ENCODE results near the gene FBXL15.
A peak's percentile ranks its signal among the peaks of the same experiment; 100 is the strongest.

FBXL15 gene

GRCh38 chr10:102419269-102420180 is 1.1 kb upstream of the FBXL15 start:
- TF ChIP-seq, protein P1, sequence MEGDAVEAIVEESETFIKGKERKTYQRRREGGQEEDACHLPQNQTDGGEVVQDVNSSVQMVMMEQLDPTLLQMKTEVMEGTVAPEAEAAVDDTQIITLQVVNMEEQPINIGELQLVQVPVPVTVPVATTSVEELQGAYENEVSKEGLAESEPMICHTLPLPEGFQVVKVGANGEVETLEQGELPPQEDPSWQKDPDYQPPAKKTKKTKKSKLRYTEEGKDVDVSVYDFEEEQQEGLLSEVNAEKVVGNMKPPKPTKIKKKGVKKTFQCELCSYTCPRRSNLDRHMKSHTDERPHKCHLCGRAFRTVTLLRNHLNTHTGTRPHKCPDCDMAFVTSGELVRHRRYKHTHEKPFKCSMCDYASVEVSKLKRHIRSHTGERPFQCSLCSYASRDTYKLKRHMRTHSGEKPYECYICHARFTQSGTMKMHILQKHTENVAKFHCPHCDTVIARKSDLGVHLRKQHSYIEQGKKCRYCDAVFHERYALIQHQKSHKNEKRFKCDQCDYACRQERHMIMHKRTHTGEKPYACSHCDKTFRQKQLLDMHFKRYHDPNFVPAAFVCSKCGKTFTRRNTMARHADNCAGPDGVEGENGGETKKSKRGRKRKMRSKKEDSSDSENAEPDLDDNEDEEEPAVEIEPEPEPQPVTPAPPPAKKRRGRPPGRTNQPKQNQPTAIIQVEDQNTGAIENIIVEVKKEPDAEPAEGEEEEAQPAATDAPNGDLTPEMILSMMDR (IDR thresholded peaks at IDR 0.05; ENCODE audit: control extremely low read depth, extremely low read depth, low read depth, missing control alignments) = no peak
- ChIA-PET POLR2A (interaction anchor here (0.6 kb wide), 1 partner anchor 167 kb away, joined by 6 read pairs; no protein-coding TSS in a partner anchor), CTCF (interaction anchor here (1.5 to 10.0 kb wide), 8 partner anchors 8 to 188 kb away, joined by 4 to 140 read pairs (median 50); partner anchors contain the start of genes C10orf95, CUEDC2, NFKB2 and SUFU)
- DNase-seq (ENCODE audit: extremely low spot score) = peak; percentile 80

GRCh38 chr10:102420181-102420713 is 389 bp upstream of the FBXL15 start:
- ChIA-PET POLR2A (no interaction called here), CTCF (interaction anchor here (1.2 to 10.0 kb wide), 11 partner anchors 9 to 189 kb away, joined by 3 to 140 read pairs (median 24); partner anchors contain the start of genes C10orf95, CUEDC2, NFKB2 and SUFU)
- DNase-seq (ENCODE audit: extremely low spot score) = no peak
- TF ChIP-seq, protein P1 (IDR thresholded peaks at IDR 0.05; ENCODE audit: control extremely low read depth, extremely low read depth, low read depth, missing control alignments) = no peak

GRCh38 chr10:102421507-102421756 is 796 bp downstream of the FBXL15 start:
- CTCF ChIA-PET = interaction anchor here (1.1 to 10.0 kb wide), 23 partner anchors 10 to 264 kb away, joined by 3 to 140 read pairs (median 8); partner anchors contain the start of genes ACTR1A, C10orf95, CUEDC2 and ELOVL3
- no peak for DNase-seq (ENCODE audit: extremely low spot score)
- POLR2A ChIA-PET = interaction anchor here (1.0 to 1.3 kb wide), 2 partner anchors 11 to 26 kb away, joined by 4 read pairs; partner anchors contain the start of genes CUEDC2 and NFKB2
- TF ChIP-seq, protein P1 (IDR thresholded peaks at IDR 0.05; ENCODE audit: control extremely low read depth, extremely low read depth, low read depth, missing control alignments) = no peak

DNA sequence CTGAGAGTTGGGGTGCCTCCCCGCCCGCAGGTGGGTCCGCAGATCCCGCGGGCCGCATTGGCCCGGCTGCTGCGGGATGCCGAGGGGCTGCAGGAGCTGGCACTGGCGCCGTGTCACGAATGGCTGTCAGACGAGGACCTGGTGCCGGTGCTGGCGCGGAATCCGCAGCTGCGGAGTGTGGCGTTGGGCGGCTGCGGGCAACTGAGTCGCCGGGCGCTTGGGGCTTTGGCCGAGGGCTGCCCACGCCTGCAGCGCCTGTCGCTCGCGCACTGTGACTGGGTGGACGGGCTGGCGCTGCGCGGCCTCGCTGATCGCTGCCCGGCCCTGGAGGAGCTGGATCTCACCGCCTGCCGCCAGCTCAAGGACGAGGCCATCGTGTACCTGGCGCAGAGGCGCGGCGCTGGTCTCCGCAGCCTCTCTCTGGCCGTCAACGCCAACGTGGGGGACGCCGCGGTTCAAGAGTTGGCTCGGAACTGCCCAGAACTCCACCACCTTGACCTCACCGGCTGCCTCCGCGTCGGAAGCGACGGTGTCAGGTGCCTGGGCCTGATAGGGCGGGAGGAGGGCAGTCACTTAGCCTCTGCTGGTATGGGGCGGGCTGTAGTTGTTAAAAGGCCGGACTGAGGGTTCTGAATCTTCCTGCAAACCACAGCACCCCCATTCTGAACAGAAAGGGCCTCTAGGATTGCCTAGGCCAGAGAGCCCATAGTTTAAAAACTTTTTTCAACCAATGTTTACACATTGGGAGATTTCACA is 1.3 kb downstream of the FBXL15 start:
- ChIA-PET POLR2A (interaction anchor here (1.0 to 1.3 kb wide), 2 partner anchors 10 to 27 kb away, joined by 4 read pairs; partner anchors contain the start of genes CUEDC2 and NFKB2), CTCF (interaction anchor here (0.7 to 10.0 kb wide), 31 partner anchors 10 to 265 kb away, joined by 3 to 140 read pairs (median 5); partner anchors contain the start of genes ACTR1A, C10orf95, CUEDC2 and ELOVL3)
- TF ChIP-seq, protein P1 (IDR thresholded peaks at IDR 0.05; ENCODE audit: control extremely low read depth, extremely low read depth, low read depth, missing control alignments) = no peak
- DNase-seq (ENCODE audit: extremely low spot score) = no peak

GRCh38 chr10:102422545-102423129 is 2.0 kb downstream of the FBXL15 start:
- peak; percentile 65 for DNase-seq (ENCODE audit: extremely low spot score)
- POLR2A ChIA-PET = no interaction called here
- TF ChIP-seq, protein P1 (IDR thresholded peaks at IDR 0.05; ENCODE audit: control extremely low read depth, extremely low read depth, low read depth, missing control alignments) = peak; percentile 96
- CTCF ChIA-PET = interaction anchor here (0.7 to 10.0 kb wide), 35 partner anchors 11 to 266 kb away, joined by 3 to 140 read pairs (median 5); partner anchors contain the start of genes ACTR1A, C10orf95, CUEDC2 and ELOVL3
